Skin of body (tissue), 3 donors: ENCODE results near the gene FAU. TPM values are rescaled to one million over a fixed set of nuclear protein-coding genes. Genes with fewer than 3 reads are reported as not detected.
A peak's percentile ranks its signal among the peaks of the same experiment; 100 is the strongest.

Source experiments
- DNase-seq: peaks from one replicate; lab custom pipeline; 2025; lab: John Stamatoyannopoulos, UW
- small RNA-seq: library from RNA; depleted of rRNA; stranded (forward); fragments of <200 nt; gene quantifications from one replicate; pipeline ENCODE3, GENCODE V24; 2014; ENCODE audit warnings: low replicate concordance
- total RNA-seq: library from RNA; depleted of rRNA; stranded (reverse); fragments of >200 nt; gene quantifications from one replicate; pipeline ENCODE4 v1.2.3, GENCODE V29; 2014

FAU gene
- total RNA-seq, 1 donor from 2014 or later: 353 TPM

DNA sequence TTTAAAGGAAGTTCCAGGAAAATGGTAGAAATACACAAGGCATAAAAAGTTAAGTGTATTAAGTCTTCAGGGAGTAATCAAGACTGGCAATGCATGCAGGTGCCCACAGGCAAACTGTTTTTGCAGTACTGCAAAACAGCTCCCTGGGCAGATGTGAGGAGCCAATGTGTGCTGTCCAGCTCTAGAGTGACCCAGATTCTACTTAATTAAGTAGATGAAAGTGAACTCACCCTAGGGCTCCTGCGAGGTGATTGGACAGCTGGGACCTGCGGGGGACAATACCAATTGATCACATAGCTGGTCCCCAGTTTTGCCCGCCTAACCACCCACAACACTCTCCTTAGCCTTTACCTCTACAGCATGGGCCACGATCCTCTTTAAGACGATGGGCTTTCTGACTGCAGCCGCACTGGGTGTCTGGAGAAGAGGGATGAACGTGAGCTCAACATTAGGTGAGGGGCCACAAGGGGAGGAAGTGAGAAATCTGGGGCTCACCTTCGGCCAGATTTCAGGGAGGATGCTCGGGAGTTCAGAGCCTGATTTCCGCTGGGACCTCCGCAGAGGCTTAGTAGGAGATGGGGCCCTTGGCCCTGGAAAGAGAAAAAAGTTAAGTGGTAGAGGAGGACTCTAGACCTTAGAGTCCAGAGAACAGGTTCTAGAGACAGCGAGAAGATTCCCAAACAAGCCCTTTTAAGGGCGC is 38.6 kb downstream of the FAU start:
- DNase-seq: no peak

GRCh38 chr11:65078786-65079342 is 43.1 kb downstream of the FAU start:
- DNase-seq: no peak

DNA sequence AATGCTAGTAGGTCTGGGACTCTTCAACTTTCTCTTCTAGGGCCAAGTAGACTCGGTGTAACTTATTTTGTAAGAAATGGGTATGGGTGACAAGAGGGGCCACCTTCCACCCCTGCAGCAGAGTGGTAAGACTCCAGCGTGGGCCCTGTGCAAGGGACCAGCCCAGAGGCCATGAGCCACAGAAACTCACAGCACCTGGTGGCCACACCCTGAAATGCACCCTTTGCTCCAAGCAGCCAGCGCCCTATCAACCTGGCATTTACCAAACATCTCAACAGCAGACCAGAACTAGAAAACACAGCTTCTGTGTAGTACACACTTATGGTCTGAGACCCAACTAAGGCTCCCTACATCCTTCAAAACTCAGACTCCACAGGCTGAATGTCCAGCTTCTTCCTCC is 43.8 kb downstream of the FAU start:
- DNase-seq: no peak

DNA sequence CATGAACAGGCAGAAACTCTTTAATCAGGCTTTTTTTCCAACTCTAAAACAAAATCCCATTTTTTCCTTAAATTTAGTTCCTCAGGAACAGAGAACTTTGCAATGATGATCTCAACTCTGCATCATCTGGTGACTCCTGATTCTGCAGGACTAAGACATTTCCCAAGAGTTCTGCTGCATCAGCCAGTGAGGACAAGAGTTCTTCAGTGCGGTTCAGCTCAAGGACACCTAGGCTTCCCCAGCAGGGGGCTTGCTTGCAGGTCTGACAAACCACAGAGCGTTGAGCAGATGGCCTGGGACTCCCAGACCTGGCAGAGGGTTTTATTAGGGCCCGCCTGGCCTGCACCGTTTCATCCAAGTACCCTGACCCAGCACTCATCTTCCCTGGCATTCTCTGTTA is 44.5 kb downstream of the FAU start:
- no peak for DNase-seq

GRCh38 chr11:65072631-65072966 is 49.3 kb downstream of the FAU start:
- no peak for DNase-seq

DNA sequence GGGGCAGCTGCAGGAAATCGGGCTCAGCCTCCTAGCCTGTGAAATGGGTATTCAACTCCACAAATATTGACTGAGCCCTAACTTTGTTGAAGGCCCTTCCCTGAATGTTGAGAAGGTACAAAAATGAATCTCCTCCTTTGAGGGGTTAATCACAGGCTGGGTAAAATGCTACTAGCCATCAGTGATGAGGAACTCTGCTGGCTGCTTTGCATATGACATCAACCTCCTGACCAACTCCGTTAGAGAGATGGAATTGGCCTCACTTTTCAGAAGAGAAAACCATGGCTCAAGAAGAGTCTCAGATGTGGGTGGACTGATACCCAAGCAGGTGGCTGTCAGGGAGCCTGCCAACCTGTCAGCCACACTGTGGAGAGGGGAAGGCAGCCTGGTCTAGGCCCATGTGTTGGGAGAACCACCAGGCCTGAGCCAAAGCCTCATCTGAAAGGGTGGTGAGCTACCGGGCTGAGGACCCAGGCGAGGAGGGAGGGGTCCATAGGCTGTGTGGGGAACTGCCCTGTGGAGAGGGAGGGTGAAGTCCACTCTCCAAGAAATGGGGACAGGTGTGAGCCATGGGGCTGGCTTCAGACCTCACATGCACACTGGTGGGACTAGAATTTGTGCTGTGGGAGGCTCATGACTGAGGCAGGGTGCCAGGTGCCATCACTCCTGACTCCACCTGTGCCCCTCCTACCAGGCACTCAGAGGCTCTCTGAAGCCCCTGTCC is 49.9 kb downstream of the FAU start:
- DNase-seq: no peak

Small RNA genes lying within 50 kb of the gene (small RNA-seq; reads per million reads assigned to genes)
- gene HIGD1AP10 (not detected), gene PDCL2P2 (not detected), gene RNU2-23P (2.1 reads per million, percentile 86 among the genes with 10 or more reads in this experiment)

Other genes with a start within 250 kb of the FAU start
- gene EHD1, start 243.5 kb downstream of the FAU start, total RNA-seq: 27.1 TPM
- gene ATG2A, start 204.9 kb downstream of the FAU start, total RNA-seq: 8.1 TPM
- 5.5 TPM for gene PPP2R5B, start 197.4 kb downstream of the FAU start, total RNA-seq
- not detected for gene GPHA2, start 186.2 kb downstream of the FAU start, total RNA-seq
- not detected for gene MAJIN, start 150.0 kb downstream of the FAU start, total RNA-seq
- 0.20 TPM for gene BATF2, start 125.2 kb downstream of the FAU start, total RNA-seq
- gene ARL2, start 108.0 kb downstream of the FAU start, total RNA-seq: 43.3 TPM
- 8.6 TPM for gene SNX15, start 94.7 kb downstream of the FAU start, total RNA-seq
- gene SAC3D1, start 80.9 kb downstream of the FAU start, total RNA-seq: 3.5 TPM
- gene NAALADL1, start 63.6 kb downstream of the FAU start, total RNA-seq: 9.0 TPM
- gene CDCA5, start 38.1 kb downstream of the FAU start, total RNA-seq: 4.1 TPM
- 20.5 TPM for gene ZFPL1, start 37.9 kb downstream of the FAU start, total RNA-seq
- gene VPS51, start 25.9 kb downstream of the FAU start, total RNA-seq: 93.3 TPM
- 31.4 TPM for gene TM7SF2, start 10.3 kb downstream of the FAU start, total RNA-seq
- 3.3 TPM for gene ZNHIT2, start 4.4 kb downstream of the FAU start, total RNA-seq
- 35.5 TPM for gene MRPL49, start 187 bp upstream of the FAU start, total RNA-seq
- 12.0 TPM for gene SYVN1, start 12.4 kb upstream of the FAU start, total RNA-seq
- gene SPDYC, start 48.1 kb upstream of the FAU start, total RNA-seq: not detected
- 79.7 TPM for gene CAPN1, start 59.8 kb upstream of the FAU start, total RNA-seq
- 8.1 TPM for gene POLA2, start 139.8 kb upstream of the FAU start, total RNA-seq
- 3.7 TPM for gene CDC42EP2, start 192.7 kb upstream of the FAU start, total RNA-seq
- 30.2 TPM for gene DPF2, start 211.7 kb upstream of the FAU start, total RNA-seq
- gene TIGD3, start 232.6 kb upstream of the FAU start, total RNA-seq: 0.20 TPM